Neural cell (in vitro differentiated cells): ENCODE results near the gene HMCN2.

ENCODE experiments used
- EZH2 ChIP-seq: fragments of 200-600, 300-800 bp; shearing (Covaris generic), sonication (generic); IDR thresholded peaks from 2 replicates; pipeline ENCODE4 v1.6.1; 2014; ENCODE audit warnings: antibody characterized with exemption, low read length, borderline replicate concordance, mild to moderate bottlenecking; ENCODE audit not compliant: insufficient read depth, poor library complexity, severe bottlenecking
- POLR2AphosphoS5 ChIP-seq: IDR thresholded peaks from 2 replicates; pipeline ENCODE4 v1.6.1; 2012
- RAD21 ChIP-seq: fragments of 450-650 bp; conservative IDR thresholded peaks from 2 replicates; pipeline ENCODE4 v1.6.1; 2014; ENCODE audit warnings: antibody characterized with exemption, mild to moderate bottlenecking, moderate library complexity
- REST ChIP-seq: IDR thresholded peaks from 2 replicates; pipeline ENCODE4 v1.6.1; 2012; ENCODE audit warnings: borderline replicate concordance
- SMC3 ChIP-seq: fragments of 450-650 bp; conservative IDR thresholded peaks from 2 replicates; pipeline ENCODE4 v1.6.1; 2014; ENCODE audit warnings: antibody characterized with exemption, mild to moderate bottlenecking, moderate library complexity; ENCODE audit not compliant: poor library complexity
- TAF1 ChIP-seq: IDR thresholded peaks from 2 replicates; pipeline ENCODE4 v1.6.1; 2012; ENCODE audit warnings: low read depth
- TF ChIP-seq, protein P1 (sequence below): fragments of 450-650 bp; IDR thresholded peaks from 2 replicates; pipeline ENCODE4 v1.5.1; 2014; ENCODE audit warnings: antibody characterized with exemption, mild to moderate bottlenecking, moderate library complexity; ENCODE audit not compliant: poor library complexity, severe bottlenecking

- TF ChIP-seq, protein P1, sequence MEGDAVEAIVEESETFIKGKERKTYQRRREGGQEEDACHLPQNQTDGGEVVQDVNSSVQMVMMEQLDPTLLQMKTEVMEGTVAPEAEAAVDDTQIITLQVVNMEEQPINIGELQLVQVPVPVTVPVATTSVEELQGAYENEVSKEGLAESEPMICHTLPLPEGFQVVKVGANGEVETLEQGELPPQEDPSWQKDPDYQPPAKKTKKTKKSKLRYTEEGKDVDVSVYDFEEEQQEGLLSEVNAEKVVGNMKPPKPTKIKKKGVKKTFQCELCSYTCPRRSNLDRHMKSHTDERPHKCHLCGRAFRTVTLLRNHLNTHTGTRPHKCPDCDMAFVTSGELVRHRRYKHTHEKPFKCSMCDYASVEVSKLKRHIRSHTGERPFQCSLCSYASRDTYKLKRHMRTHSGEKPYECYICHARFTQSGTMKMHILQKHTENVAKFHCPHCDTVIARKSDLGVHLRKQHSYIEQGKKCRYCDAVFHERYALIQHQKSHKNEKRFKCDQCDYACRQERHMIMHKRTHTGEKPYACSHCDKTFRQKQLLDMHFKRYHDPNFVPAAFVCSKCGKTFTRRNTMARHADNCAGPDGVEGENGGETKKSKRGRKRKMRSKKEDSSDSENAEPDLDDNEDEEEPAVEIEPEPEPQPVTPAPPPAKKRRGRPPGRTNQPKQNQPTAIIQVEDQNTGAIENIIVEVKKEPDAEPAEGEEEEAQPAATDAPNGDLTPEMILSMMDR: no peak
- TF ChIP-seq EZH2 (no peak), POLR2AphosphoS5 (no peak), REST (no peak), TAF1 (no peak), SMC3 (no peak), RAD21 (no peak)
Measured at GRCh38 chr9:130344366-130344765, 78.8 kb downstream of the HMCN2 start.
